HEK293T (cell line): ENCODE results near the gene DNAH10.

Source experiments
- CTCF ChIA-PET: fragments of 350-600 bp; formaldehyde crosslinking; extraction: SDS; loops from one replicate; lab custom pipeline; 2021; ENCODE audit warnings: antibody characterized with exemption, inconsistent platforms; lab: Yijun Ruan, JAX
- POLR2A ChIA-PET: fragments of 350-600 bp; formaldehyde crosslinking; extraction: SDS; loops from one replicate; lab custom pipeline; 2020; ENCODE audit warnings: antibody characterized with exemption, inconsistent platforms; lab: Yijun Ruan, JAX
- DNase-seq: peaks from one replicate; pipeline ENCODE4 v3.0.0; 2012; ENCODE audit warnings: mixed read lengths; ENCODE audit errors: extremely low spot score
- ARNT ChIP-seq: fragments of 450-650 bp; IDR thresholded peaks from 2 replicates; pipeline ENCODE4 v1.6.1; 2017; ENCODE audit warnings: mild to moderate bottlenecking
- BHLHE40 ChIP-seq: fragments of 450-650 bp; IDR thresholded peaks from 2 replicates; pipeline ENCODE4 v1.6.1; 2016; ENCODE audit warnings: mild to moderate bottlenecking, moderate library complexity, borderline replicate concordance
- CTBP1 ChIP-seq: fragments of 450-650 bp; IDR thresholded peaks from 2 replicates; pipeline ENCODE4 v1.6.1; 2016; ENCODE audit warnings: borderline replicate concordance
- ELF4 ChIP-seq: fragments of 450-650 bp; IDR thresholded peaks from 2 replicates; pipeline ENCODE4 v1.6.1; 2017; ENCODE audit warnings: antibody characterized with exemption
- FOXA1 ChIP-seq: fragments of 450-650 bp; IDR thresholded peaks from 2 replicates; pipeline ENCODE4 v1.6.1; 2016; ENCODE audit warnings: mild to moderate bottlenecking
- FOXK2 ChIP-seq: fragments of 450-650 bp; IDR thresholded peaks from 2 replicates; pipeline ENCODE4 v1.6.1; 2016; ENCODE audit warnings: mild to moderate bottlenecking
- FOXM1 ChIP-seq: fragments of 450-650 bp; IDR thresholded peaks from 2 replicates; pipeline ENCODE4 v1.6.1; 2017; ENCODE audit warnings: mild to moderate bottlenecking, borderline replicate concordance
- HDGF ChIP-seq: fragments of 450-650 bp; IDR thresholded peaks from 2 replicates; pipeline ENCODE4 v1.6.1; 2017; ENCODE audit warnings: antibody characterized with exemption, borderline replicate concordance
- L3MBTL2 ChIP-seq: fragments of 450-650 bp; conservative IDR thresholded peaks from 2 replicates; pipeline ENCODE4 v1.6.1; 2016; ENCODE audit warnings: mild to moderate bottlenecking
- LEF1 ChIP-seq: fragments of 450-650 bp; IDR thresholded peaks from 2 replicates; pipeline ENCODE4 v1.6.1; 2017; ENCODE audit warnings: mild to moderate bottlenecking, borderline replicate concordance
- NFRKB ChIP-seq: fragments of 450-650 bp; IDR thresholded peaks from 2 replicates; pipeline ENCODE4 v1.6.1; 2016; ENCODE audit warnings: mild to moderate bottlenecking, moderate library complexity
- SP1 ChIP-seq: fragments of 450-650 bp; IDR thresholded peaks from 2 replicates; pipeline ENCODE4 v1.6.1; 2017
- SUZ12 ChIP-seq: fragments of 450-650 bp; IDR thresholded peaks from 2 replicates; pipeline ENCODE4 v1.6.1; 2016; ENCODE audit warnings: mild to moderate bottlenecking
- TARDBP ChIP-seq: fragments of 450-650 bp; IDR thresholded peaks from 2 replicates; pipeline ENCODE4 v1.6.1; 2016
- ZNF384 ChIP-seq: fragments of 450-650 bp; IDR thresholded peaks from 2 replicates; pipeline ENCODE4 v1.6.1; 2016
- TF ChIP-seq, protein P1 (sequence below): fragments of 450-650 bp; IDR thresholded peaks from 2 replicates; pipeline ENCODE4 v1.6.1; 2016

The DNAH10 gene

GRCh38 chr12:123962513-123962912 is 200.4 kb downstream of the DNAH10 start:
- POLR2A ChIA-PET, result no interaction called here
- CTCF ChIA-PET, result interaction anchor here (0.6 kb wide), 1 partner anchor 500 kb away, joined by 3 read pairs; no protein-coding TSS in a partner anchor
- no peak for TF ChIP-seq ZNF384
- no peak for TF ChIP-seq BHLHE40
- TF ChIP-seq LEF1, result no peak
- TF ChIP-seq FOXM1, result no peak
- TF ChIP-seq HDGF, result no peak
- TF ChIP-seq TARDBP, result no peak
- no peak for TF ChIP-seq SP1
- TF ChIP-seq ELF4, result no peak
- no peak for TF ChIP-seq FOXK2
- no peak for DNase-seq

GRCh38 chr12:123963821-123964220 is 201.7 kb downstream of the DNAH10 start:
- ChIA-PET CTCF (no interaction called here), POLR2A (interaction anchor here (1.1 kb wide), 1 partner anchor 9 kb away, joined by 3 read pairs; no protein-coding TSS in a partner anchor)
- DNase-seq, result no peak
- TF ChIP-seq ARNT (no peak), ELF4 (no peak), HDGF (no peak), CTBP1 (no peak), TARDBP (no peak), LEF1 (no peak), SUZ12 (no peak), NFRKB (no peak)
- TF ChIP-seq, protein P1, sequence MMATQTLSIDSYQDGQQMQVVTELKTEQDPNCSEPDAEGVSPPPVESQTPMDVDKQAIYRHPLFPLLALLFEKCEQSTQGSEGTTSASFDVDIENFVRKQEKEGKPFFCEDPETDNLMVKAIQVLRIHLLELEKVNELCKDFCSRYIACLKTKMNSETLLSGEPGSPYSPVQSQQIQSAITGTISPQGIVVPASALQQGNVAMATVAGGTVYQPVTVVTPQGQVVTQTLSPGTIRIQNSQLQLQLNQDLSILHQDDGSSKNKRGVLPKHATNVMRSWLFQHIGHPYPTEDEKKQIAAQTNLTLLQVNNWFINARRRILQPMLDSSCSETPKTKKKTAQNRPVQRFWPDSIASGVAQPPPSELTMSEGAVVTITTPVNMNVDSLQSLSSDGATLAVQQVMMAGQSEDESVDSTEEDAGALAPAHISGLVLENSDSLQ, result no peak

- POLR2A ChIA-PET, result no interaction called here
- no peak for DNase-seq
- CTCF ChIA-PET, result interaction anchor here (0.6 kb wide), 1 partner anchor 201 kb away, joined by 3 read pairs; no protein-coding TSS in a partner anchor
- TF ChIP-seq L3MBTL2 (no peak), ZNF384 (no peak), BHLHE40 (no peak), FOXA1 (no peak), FOXM1 (no peak), ARNT (no peak), SUZ12 (no peak), LEF1 (no peak), ELF4 (no peak), TARDBP (no peak), NFRKB (no peak), CTBP1 (no peak), SP1 (no peak), FOXK2 (no peak), HDGF (no peak)
- TF ChIP-seq, protein P1, result no peak
Measured at GRCh38 chr12:123965382-123965781, 203.3 kb downstream of the DNAH10 start.

DNA sequence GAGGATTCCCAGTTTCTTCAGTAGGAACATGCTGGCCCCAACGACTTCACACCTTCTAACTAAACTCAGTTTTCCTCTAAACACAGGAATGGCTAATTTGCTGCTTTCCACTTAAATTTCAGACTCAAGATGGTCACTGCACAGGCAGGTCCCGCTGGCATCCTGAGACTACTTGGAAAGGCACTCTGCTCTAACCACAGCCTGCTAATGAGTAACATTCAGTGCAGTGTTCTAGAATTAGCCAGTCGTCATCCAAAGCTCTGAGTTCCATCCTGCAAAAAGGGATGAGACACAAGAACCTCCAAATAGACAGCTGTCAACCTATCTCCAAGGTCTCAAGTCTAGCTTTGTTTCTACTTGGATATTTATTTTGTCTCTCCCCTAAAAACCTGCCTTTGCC is 204.5 kb downstream of the DNAH10 start:
- POLR2A ChIA-PET, result no interaction called here
- TF ChIP-seq FOXK2 (no peak), NFRKB (no peak), HDGF (no peak), ELF4 (no peak), SUZ12 (no peak)
- CTCF ChIA-PET, result no interaction called here
- DNase-seq, result no peak

DNA sequence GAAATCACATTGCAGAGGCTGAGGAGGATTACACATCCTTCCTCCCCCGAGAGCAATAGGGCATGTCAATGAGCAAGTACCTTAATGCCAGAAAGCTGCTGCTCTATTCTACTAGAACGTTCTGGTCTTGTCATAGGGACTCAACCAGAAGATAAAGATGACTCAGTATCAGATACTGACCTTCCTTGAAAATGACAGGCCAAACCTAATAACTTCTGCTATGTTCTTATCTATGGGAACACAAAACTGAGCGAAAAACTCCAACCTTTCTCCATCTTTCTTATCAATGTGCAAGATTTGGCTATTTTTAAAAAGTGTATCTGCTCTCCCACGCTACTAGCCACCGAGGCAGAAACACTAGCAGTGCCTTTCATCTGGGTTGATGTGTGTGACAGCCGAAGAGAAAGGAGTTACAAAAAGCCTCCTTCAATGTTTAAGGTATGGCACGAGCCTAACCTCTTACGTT is 205.1 kb downstream of the DNAH10 start:
- ChIA-PET CTCF (no interaction called here), POLR2A (no interaction called here)
- no peak for DNase-seq
- TF ChIP-seq SUZ12, result no peak

DNA sequence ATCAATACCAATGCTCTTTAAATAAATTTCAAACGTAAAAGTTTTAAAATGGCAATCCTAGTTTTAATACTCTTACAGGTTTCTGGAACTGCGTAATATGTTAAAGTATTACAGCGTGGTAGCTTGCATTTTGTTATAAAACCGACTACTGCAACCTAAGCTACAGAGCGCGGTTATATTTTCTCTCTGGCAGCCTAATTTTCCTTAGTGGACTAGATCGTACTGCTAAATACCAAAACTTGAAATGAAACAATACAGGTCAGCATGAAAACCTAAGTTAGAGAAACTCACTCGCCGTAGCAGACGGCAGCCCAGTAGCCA is 209.3 kb downstream of the DNAH10 start:
- CTCF ChIA-PET, result interaction anchor here (1.3 kb wide), 1 partner anchor 66 kb away, joined by 7 read pairs; no protein-coding TSS in a partner anchor
- POLR2A ChIA-PET, result interaction anchor here (0.8 kb wide), 1 partner anchor 66 kb away, joined by 3 read pairs; no protein-coding TSS in a partner anchor
- no peak for TF ChIP-seq TARDBP
- no peak for TF ChIP-seq LEF1
- TF ChIP-seq ELF4, result no peak
- TF ChIP-seq NFRKB, result no peak
- no peak for TF ChIP-seq SUZ12
- no peak for TF ChIP-seq CTBP1
- no peak for TF ChIP-seq FOXM1
- no peak for TF ChIP-seq BHLHE40
- TF ChIP-seq FOXK2, result no peak
- no peak for TF ChIP-seq SP1
- TF ChIP-seq, protein P1, result no peak
- TF ChIP-seq FOXA1, result no peak
- no peak for TF ChIP-seq ARNT
- TF ChIP-seq ZNF384, result no peak
- DNase-seq, result no peak
